Sigmoid colon (tissue), 4 donors: ENCODE data around the gene CLHC1.

Experiments
- EP300 ChIP-seq, 4 donors: sonication (generic); formaldehyde crosslinking; IDR thresholded peaks; one replicate each; pipeline ENCODE4 v1.6.1; 2017; ENCODE audit warnings: antibody characterized with exemption in 4 of 4
- POLR2A ChIP-seq, 2 donors: fragments of 450-650 bp; IDR thresholded peaks; one replicate each; pipeline ENCODE4 v1.6.1; 2016; ENCODE audit warnings: antibody characterized with exemption in 2 of 2, mild to moderate bottlenecking in 2 of 2, moderate library complexity in 2 of 2
- POLR2AphosphoS5 ChIP-seq, 4 donors: sonication (generic); formaldehyde crosslinking; IDR thresholded peaks; one replicate each; pipeline ENCODE4 v1.6.1; 2017; ENCODE audit warnings: antibody characterized with exemption in 4 of 4
- TF ChIP-seq, protein P1 (sequence below), 4 experiments: fragments of 450-650 bp in 3 of 4; fragments of 200-600 bp in 1 of 4; IDR thresholded peaks; one replicate each; pipeline ENCODE4 v1.5.1; 2016 to 2019; ENCODE audit warnings: antibody characterized with exemption in 4 of 4, mild to moderate bottlenecking in 3 of 4, moderate library complexity in 2 of 4

DNA sequence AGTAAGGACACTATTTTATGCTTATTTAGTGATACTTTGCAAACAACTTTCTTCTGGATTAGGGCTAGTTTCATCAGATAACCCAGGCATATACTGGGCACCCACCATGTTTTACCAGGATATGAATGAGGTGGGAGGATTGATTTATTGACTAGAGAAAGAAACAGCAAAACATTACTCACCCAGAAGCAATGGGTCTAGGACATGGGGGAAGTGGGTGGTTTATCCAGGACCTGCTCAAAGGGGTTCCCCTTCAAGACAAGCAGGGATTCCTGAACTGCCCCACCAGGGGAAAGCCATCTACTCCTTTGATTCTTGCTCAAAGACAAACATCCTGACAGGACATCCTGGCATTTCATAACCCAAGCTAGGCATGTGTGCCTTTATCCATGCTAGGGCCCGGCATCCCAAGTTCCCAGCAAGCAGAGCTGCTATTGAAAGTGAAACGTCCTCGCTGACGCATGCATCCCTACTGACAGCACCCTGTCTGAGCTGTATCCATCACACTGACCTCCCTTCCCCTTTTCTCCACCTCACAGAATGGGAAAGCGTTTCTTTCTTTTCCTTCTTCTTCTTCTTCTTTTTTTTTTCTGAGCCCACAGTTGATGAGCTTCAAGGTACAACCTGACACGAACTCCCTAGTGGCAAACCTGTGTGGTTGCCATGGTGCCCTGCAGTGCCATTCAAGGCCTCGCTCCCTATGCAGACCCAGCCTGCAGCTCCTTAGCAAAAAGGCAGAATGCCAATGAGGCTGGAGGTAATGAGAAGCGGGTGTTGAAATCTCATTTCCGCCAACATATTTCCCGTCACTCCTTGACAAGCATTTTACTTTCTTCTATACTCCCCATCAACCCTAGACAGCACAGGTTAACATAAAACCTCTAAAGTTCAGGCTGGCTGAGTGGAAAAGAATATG lies 70.5 kb downstream of the CLHC1 start:
- TF ChIP-seq POLR2A (IDR thresholded peaks at IDR 0.05) (no peak), EP300 (IDR thresholded peaks at IDR 0.05) (no peak), POLR2AphosphoS5 (IDR thresholded peaks at IDR 0.05) (no peak)
- TF ChIP-seq, protein P1, sequence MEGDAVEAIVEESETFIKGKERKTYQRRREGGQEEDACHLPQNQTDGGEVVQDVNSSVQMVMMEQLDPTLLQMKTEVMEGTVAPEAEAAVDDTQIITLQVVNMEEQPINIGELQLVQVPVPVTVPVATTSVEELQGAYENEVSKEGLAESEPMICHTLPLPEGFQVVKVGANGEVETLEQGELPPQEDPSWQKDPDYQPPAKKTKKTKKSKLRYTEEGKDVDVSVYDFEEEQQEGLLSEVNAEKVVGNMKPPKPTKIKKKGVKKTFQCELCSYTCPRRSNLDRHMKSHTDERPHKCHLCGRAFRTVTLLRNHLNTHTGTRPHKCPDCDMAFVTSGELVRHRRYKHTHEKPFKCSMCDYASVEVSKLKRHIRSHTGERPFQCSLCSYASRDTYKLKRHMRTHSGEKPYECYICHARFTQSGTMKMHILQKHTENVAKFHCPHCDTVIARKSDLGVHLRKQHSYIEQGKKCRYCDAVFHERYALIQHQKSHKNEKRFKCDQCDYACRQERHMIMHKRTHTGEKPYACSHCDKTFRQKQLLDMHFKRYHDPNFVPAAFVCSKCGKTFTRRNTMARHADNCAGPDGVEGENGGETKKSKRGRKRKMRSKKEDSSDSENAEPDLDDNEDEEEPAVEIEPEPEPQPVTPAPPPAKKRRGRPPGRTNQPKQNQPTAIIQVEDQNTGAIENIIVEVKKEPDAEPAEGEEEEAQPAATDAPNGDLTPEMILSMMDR (IDR thresholded peaks at IDR 0.05) = no peak
